ENCODE results near the gene ABCA4.

DNA sequence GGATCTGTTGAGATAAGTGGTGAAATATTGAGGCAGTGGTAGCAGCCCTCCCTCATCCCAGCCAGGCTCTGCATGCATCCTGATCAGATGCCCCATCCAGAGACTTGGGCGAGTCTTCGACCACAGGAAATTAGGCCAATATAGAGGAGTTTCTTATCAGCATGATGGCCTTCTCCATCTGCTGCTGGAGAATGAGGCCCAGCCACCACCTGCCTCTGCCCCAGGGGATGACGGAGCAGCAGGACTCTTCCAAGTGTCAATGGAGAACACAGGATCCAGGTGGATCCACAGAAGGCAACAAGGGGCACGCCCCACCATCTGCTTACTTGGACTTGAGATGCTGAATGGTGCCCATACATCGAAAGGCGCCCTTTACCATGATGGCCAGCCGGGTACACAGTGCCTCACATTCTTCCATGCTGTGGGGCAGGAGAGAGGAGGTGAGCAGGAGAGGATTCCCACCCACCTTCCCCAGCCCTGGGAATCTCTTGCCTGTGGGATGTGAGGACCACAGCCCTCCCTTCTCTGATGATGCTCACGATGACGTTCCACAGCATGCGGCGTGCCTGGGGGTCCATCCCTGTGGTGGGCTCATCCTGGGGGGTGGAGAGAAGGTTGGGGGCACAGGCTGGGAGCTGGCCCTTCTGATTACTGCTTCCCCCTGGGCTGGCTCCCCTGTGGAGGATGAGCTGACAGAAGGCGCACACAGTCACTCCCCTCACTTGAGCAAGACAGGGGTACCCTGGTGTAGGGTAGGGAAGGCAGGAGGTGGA is 120.3 kb downstream of the ABCA4 start:
- TF ChIP-seq CTCF (IDR thresholded peaks at IDR 0.05) (no peak), EP300 (IDR thresholded peaks at IDR 0.05) (no peak), POLR2AphosphoS5 (IDR thresholded peaks at IDR 0.05) (no peak), POLR2A (IDR thresholded peaks at IDR 0.05) (no peak)
